IMR-90 (cell line): ENCODE results near the gene NEO1. TPM values are rescaled to one million over a fixed set of nuclear protein-coding genes. Genes with fewer than 3 reads are reported as not detected.

ENCODE experiments used
- ATAC-seq: fragments of 200-7000 bp; cut with Tn5 transposase; 2 replicates; pipeline ENCODE4 v1.9.1; 2020; ENCODE audit warnings: low read depth, mild to moderate bottlenecking, moderate library complexity
- BruUV-seq: library from RNA; stranded (reverse); fragments of 400-500 nt; replicated peaks from 2 replicates; lab custom pipeline; 2021; lab: Mats Ljungman, UMichigan
- CTCF ChIA-PET: fragments of 300-600 bp; formaldehyde crosslinking; extraction: SDS; loops from one replicate; lab custom pipeline; 2021; ENCODE audit warnings: antibody characterized with exemption; lab: Yijun Ruan, JAX
- POLR2A ChIA-PET: fragments of 300-600 bp; sonication (Branson Sonifier 250); formaldehyde crosslinking; loops from one replicate; lab custom pipeline; 2022; ENCODE audit warnings: antibody characterized with exemption; ENCODE audit not compliant: unreplicated experiment; lab: Charles Lee
- DNase-seq: peaks from one replicate; pipeline ENCODE4 v3.0.0; 2013
- H2AFZ ChIP-seq: replicated peaks from 2 replicates; pipeline ENCODE3; 2013; ENCODE audit warnings: low read length, mild to moderate bottlenecking; ENCODE audit not compliant: poor library complexity
- H2AK5ac ChIP-seq: 2 replicates; pipeline ENCODE4 v1.6.1; 2013; ENCODE audit warnings: low read depth, low read length, inconsistent platforms
- H2AK9ac ChIP-seq: replicated peaks from 2 replicates; pipeline ENCODE3; 2013; ENCODE audit warnings: mild to moderate bottlenecking, low read depth, low read length, moderate library complexity; ENCODE audit not compliant: poor library complexity
- H2BK120ac ChIP-seq: 2 replicates; pipeline ENCODE4 v1.6.1; 2013; ENCODE audit warnings: low read depth, low read length, inconsistent platforms
- H2BK15ac ChIP-seq: 3 replicates; pipeline ENCODE4 v1.6.1; 2013; ENCODE audit warnings: low read depth, low read length, inconsistent platforms
- H2BK20ac ChIP-seq: 2 replicates; pipeline ENCODE4 v1.6.1; 2013; ENCODE audit warnings: low read depth, mild to moderate bottlenecking, inconsistent platforms, low read length, moderate library complexity
- H2BK5ac ChIP-seq: 2 replicates; pipeline ENCODE4 v1.6.1; 2013; ENCODE audit warnings: mild to moderate bottlenecking, low read depth, low read length, inconsistent platforms; ENCODE audit not compliant: poor library complexity, severe bottlenecking
- H3K14ac ChIP-seq: replicated peaks from 2 replicates; pipeline ENCODE4 v1.6.1; 2013; ENCODE audit warnings: low read depth, low read length, inconsistent platforms
- H3K18ac ChIP-seq: 2 replicates; pipeline ENCODE4 v1.6.1; 2013; ENCODE audit warnings: low read depth, low read length, control low read depth
- H3K23ac ChIP-seq: 2 replicates; pipeline ENCODE4 v1.6.1; 2013; ENCODE audit warnings: low read depth, low read length, inconsistent platforms
- H3K27ac ChIP-seq: 2 replicates; pipeline ENCODE4 v1.5.1; 2013; ENCODE audit warnings: mild to moderate bottlenecking, control low read depth, low read length; ENCODE audit not compliant: insufficient read depth
- H3K27me3 ChIP-seq: 2 replicates; pipeline ENCODE4 v1.6.1; 2013; ENCODE audit warnings: low read length; ENCODE audit not compliant: control insufficient read depth, insufficient read depth
- H3K36me3 ChIP-seq: 2 replicates; pipeline ENCODE4 v1.6.1; 2013; ENCODE audit warnings: low read length, mixed read lengths; ENCODE audit not compliant: control insufficient read depth, insufficient read depth
- H3K4ac ChIP-seq: 2 replicates; pipeline ENCODE4 v1.6.1; 2013; ENCODE audit warnings: low read depth, low read length, inconsistent platforms
- H3K4me1 ChIP-seq: 2 replicates; pipeline ENCODE4 v1.6.1; 2013; ENCODE audit warnings: low read length, mixed read lengths; ENCODE audit not compliant: control insufficient read depth, insufficient read depth
- H3K4me2 ChIP-seq: 2 replicates; pipeline ENCODE4 v1.6.1; 2013; ENCODE audit warnings: low read depth, mild to moderate bottlenecking, control low read depth, low read length, moderate library complexity
- H3K4me3 ChIP-seq: 2 replicates; pipeline ENCODE4 v1.5.1; 2013; ENCODE audit warnings: low read depth, mild to moderate bottlenecking, control low read depth, low read length, moderate library complexity; ENCODE audit not compliant: insufficient read depth
- H3K56ac ChIP-seq: 2 replicates; pipeline ENCODE4 v1.6.1; 2013; ENCODE audit warnings: low read length, inconsistent platforms; ENCODE audit not compliant: insufficient read depth; ENCODE audit errors: extremely low read depth
- H3K79me1 ChIP-seq, 2 experiments: 2 replicates each; pipeline ENCODE4 v1.6.1; 2013; ENCODE audit warnings: low read length in 2 of 2, inconsistent platforms in 1 of 2, low read depth in 1 of 2
- H3K9ac ChIP-seq: 2 replicates; pipeline ENCODE4 v1.6.1; 2013; ENCODE audit warnings: low read depth, low read length, control low read depth
- H3K9me1 ChIP-seq: 2 replicates; pipeline ENCODE4 v1.6.1; 2013; ENCODE audit warnings: low read length, inconsistent platforms; ENCODE audit not compliant: insufficient read depth
- H3K9me3 ChIP-seq: 2 replicates; pipeline ENCODE4 v1.6.1; 2013; ENCODE audit warnings: low read length; ENCODE audit not compliant: control insufficient read depth, insufficient read depth
- H4K20me1 ChIP-seq: 2 replicates; pipeline ENCODE4 v1.6.1; 2013; ENCODE audit warnings: low read length, inconsistent platforms; ENCODE audit not compliant: insufficient read depth
- H4K5ac ChIP-seq: 2 replicates; pipeline ENCODE4 v1.6.1; 2013; ENCODE audit warnings: mild to moderate bottlenecking, low read depth, low read length, control low read depth
- H4K8ac ChIP-seq, 2 experiments: 2 replicates each; pipeline ENCODE4 v1.6.1; 2013; ENCODE audit warnings: low read depth in 2 of 2, low read length in 2 of 2, control low read depth in 1 of 2, inconsistent platforms in 1 of 2
- H4K91ac ChIP-seq: 2 replicates; pipeline ENCODE4 v1.6.1; 2013; ENCODE audit warnings: low read depth, low read length, inconsistent platforms; ENCODE audit not compliant: insufficient read depth
- BHLHE40 ChIP-seq: fragments of 150-350 bp; IDR thresholded peaks from 2 replicates; pipeline ENCODE4 v1.6.1; 2016; ENCODE audit warnings: mild to moderate bottlenecking, low read depth, low read length
- CEBPB ChIP-seq: IDR thresholded peaks from 2 replicates; pipeline ENCODE4 v1.6.1; 2012; ENCODE audit warnings: low read depth, low read length, improper control_type of control experiment
- CHD1 ChIP-seq: IDR thresholded peaks from 2 replicates; pipeline ENCODE4 v1.6.1; 2012; ENCODE audit warnings: low read depth, low read length, improper control_type of control experiment
- FOS ChIP-seq: fragments of 150-350 bp; IDR thresholded peaks from 2 replicates; pipeline ENCODE4 v1.6.1; 2016; ENCODE audit warnings: low read depth, low read length
- MAFK ChIP-seq: IDR thresholded peaks from 2 replicates; pipeline ENCODE4 v1.6.1; 2012; ENCODE audit warnings: low read depth, low read length, improper control_type of control experiment
- MAZ ChIP-seq: IDR thresholded peaks from 2 replicates; pipeline ENCODE4 v1.6.1; 2012; ENCODE audit warnings: low read depth, mild to moderate bottlenecking, low read length, improper control_type of control experiment, moderate library complexity, borderline replicate concordance
- MXI1 ChIP-seq: IDR thresholded peaks from 2 replicates; pipeline ENCODE4 v1.6.1; 2012; ENCODE audit warnings: low read depth, mild to moderate bottlenecking, low read length, moderate library complexity, borderline replicate concordance
- NFE2L2 ChIP-seq: fragments of 150-350 bp; IDR thresholded peaks from 2 replicates; pipeline ENCODE4 v1.6.1; 2016; ENCODE audit warnings: low read depth, mild to moderate bottlenecking, low read length
- POLR2A ChIP-seq: IDR thresholded peaks from 2 replicates; pipeline ENCODE4 v1.6.1; 2012; ENCODE audit warnings: mild to moderate bottlenecking, low read depth, low read length
- RAD21 ChIP-seq: IDR thresholded peaks from 2 replicates; pipeline ENCODE4 v1.6.1; 2012; ENCODE audit warnings: low read length, improper control_type of control experiment
- RCOR1 ChIP-seq: IDR thresholded peaks from 2 replicates; pipeline ENCODE4 v1.6.1; 2012; ENCODE audit warnings: mild to moderate bottlenecking, low read length, improper control_type of control experiment; ENCODE audit not compliant: insufficient replicate concordance
- RFX5 ChIP-seq: IDR thresholded peaks from 2 replicates; pipeline ENCODE4 v1.8.0; 2012; ENCODE audit warnings: low read depth, mild to moderate bottlenecking, low read length, moderate library complexity
- SMC3 ChIP-seq: fragments of 150-350 bp; IDR thresholded peaks from 2 replicates; pipeline ENCODE4 v1.6.1; 2016; ENCODE audit warnings: low read depth, mild to moderate bottlenecking, antibody characterized with exemption, low read length, moderate library complexity
- WGBS, 2 experiments: methylation state at CpG; one replicate each; pipeline versions ENCODE4 v1.1.5 to v1.1.7; 2013; ENCODE audit warnings: missing lambda C conversion rate in 2 of 2; ENCODE audit not compliant: insufficient read length in 1 of 2; ENCODE audit errors: extremely low coverage in 2 of 2; 5-methylcytosine and 5-hydroxymethylcytosine counted together
- dilution Hi-C: fragments of 300-500 bp; cut with HindIII; formaldehyde crosslinking; loops from one replicate; pipeline ENCODE4 v1.14.3; 2018; ENCODE audit warnings: low sequenced_read_pairs; ENCODE audit not compliant: unreplicated experiment
- in situ Hi-C: fragments of 300-500 bp; cut with MboI; formaldehyde crosslinking; loops from 3 replicates; pipeline ENCODE4 v1.14.3; 2019; ENCODE audit warnings: low sequenced_read_pairs, inconsistent platforms, mixed read lengths
- intact Hi-C: fragments of 100-400 bp; cut with micrococcal nuclease; formaldehyde crosslinking; loops from 2 replicates; pipeline ENCODE4 v1.10.0; 2022
- polyA plus RNA-seq, 3 experiments: library from polyadenylated mRNA; depleted of rRNA; stranded (reverse); fragments of >200 nt; gene quantifications; 2 replicates each; pipeline ENCODE4 v1.2.3, GENCODE V29; 2012; ENCODE audit warnings: low replicate concordance in 1 of 3
- total RNA-seq: library from RNA; depleted of rRNA; stranded (reverse); fragments of >200 nt; gene quantifications from 2 replicates; pipeline ENCODE4 v1.2.3, GENCODE V29; 2012
- TF ChIP-seq, protein P1 (sequence below): fragments of 150-350 bp; IDR thresholded peaks from 2 replicates; pipeline ENCODE4 v1.6.1; 2016; ENCODE audit warnings: low read depth, mild to moderate bottlenecking, low read length, moderate library complexity, borderline replicate concordance
- TF ChIP-seq, protein P2 (sequence below): fragments of 150-350 bp; IDR thresholded peaks from 2 replicates; pipeline ENCODE4 v1.6.1; 2017; ENCODE audit warnings: mild to moderate bottlenecking, antibody characterized with exemption, low read length, low read depth
- TF ChIP-seq, protein P3 (sequence below): conservative IDR thresholded peaks from 2 replicates; pipeline ENCODE4 v1.5.1; 2012; ENCODE audit warnings: mild to moderate bottlenecking, low read depth, low read length, improper control_type of control experiment

Gene NEO1
- total and polyA plus RNA-seq, 2 of the 4 experiments (the other 2 are of a cell fraction), result 16.3 to 18.5 TPM

DNA sequence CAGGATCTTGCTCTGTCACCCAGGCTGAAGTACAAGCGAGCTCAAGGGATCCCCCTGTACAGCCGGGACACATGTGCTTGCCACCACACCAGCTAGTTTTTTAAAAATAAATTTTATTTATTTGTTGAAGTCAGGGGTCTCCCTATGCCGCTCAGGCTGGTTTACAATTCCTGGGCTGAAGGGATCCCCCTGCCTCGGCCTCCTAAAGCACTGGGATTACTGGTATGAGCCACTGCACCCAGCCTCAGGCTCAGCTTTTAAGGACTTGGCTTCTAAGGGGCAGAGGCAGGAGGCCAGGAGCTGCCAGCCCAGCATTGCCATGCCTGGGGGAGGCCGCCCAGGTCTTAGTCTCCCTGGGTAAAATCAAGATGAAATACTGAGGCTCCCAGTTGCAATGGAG is 279.2 kb downstream of the NEO1 start:
- BruUV-seq, result no TSS peak
- in situ Hi-C loops (no loop called here), dilution Hi-C loops (no loop called here), intact Hi-C loops (no loop called here)
- Histone ChIP-seq H2BK20ac (no peak overlapping the region), H3K23ac (no peak overlapping the region), H3K9me3 (no peaks in the 10 kb centered on the region), H2AFZ (no peak overlapping the region), H3K36me3 (no peaks in the 10 kb centered on the region), H3K27me3 (peaks cover 38% of the 10 kb centered on the region), H2BK15ac (no peak overlapping the region), H2AK9ac (no peak overlapping the region), H4K5ac (no peak overlapping the region), H2BK120ac (no peak overlapping the region), H3K9ac (no peak overlapping the region), H3K9me1 (no peaks in the 10 kb centered on the region; the same call in 1 of the 2 replicates), H3K4me1 (no peaks in the 10 kb centered on the region), H3K4ac (no peak overlapping the region), H4K20me1 (no peaks in the 10 kb centered on the region), H3K27ac (no peak overlapping the region), H3K18ac (no peak overlapping the region), H3K4me2 (no peak overlapping the region), H2AK5ac (no peak overlapping the region), H4K91ac (no peak overlapping the region), H3K56ac (no peak overlapping the region), H4K8ac (no peak overlapping the region), H3K4me3 (no peak overlapping the region), H2BK5ac (no peak overlapping the region), H3K14ac (no peak overlapping the region), H3K79me1 (no peaks in the 10 kb centered on the region)
- ATAC-seq (no peak), DNase-seq (no peak)
- POLR2A ChIA-PET, result no interaction called here
- TF ChIP-seq, protein P1, sequence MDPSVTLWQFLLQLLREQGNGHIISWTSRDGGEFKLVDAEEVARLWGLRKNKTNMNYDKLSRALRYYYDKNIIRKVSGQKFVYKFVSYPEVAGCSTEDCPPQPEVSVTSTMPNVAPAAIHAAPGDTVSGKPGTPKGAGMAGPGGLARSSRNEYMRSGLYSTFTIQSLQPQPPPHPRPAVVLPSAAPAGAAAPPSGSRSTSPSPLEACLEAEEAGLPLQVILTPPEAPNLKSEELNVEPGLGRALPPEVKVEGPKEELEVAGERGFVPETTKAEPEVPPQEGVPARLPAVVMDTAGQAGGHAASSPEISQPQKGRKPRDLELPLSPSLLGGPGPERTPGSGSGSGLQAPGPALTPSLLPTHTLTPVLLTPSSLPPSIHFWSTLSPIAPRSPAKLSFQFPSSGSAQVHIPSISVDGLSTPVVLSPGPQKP, result no peak
- no peak for TF ChIP-seq FOS
- TF ChIP-seq, protein P2, sequence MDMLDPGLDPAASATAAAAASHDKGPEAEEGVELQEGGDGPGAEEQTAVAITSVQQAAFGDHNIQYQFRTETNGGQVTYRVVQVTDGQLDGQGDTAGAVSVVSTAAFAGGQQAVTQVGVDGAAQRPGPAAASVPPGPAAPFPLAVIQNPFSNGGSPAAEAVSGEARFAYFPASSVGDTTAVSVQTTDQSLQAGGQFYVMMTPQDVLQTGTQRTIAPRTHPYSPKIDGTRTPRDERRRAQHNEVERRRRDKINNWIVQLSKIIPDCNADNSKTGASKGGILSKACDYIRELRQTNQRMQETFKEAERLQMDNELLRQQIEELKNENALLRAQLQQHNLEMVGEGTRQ, result no peak
- no peak for TF ChIP-seq RFX5
- no peak for TF ChIP-seq POLR2A
- no peak for TF ChIP-seq NFE2L2
- TF ChIP-seq CEBPB, result no peak
- TF ChIP-seq BHLHE40, result no peak
- no peak for TF ChIP-seq CHD1
- no peak for TF ChIP-seq RCOR1
- TF ChIP-seq MXI1, result no peak
- no peak for TF ChIP-seq RAD21
- TF ChIP-seq SMC3, result no peak
- TF ChIP-seq, protein P3, sequence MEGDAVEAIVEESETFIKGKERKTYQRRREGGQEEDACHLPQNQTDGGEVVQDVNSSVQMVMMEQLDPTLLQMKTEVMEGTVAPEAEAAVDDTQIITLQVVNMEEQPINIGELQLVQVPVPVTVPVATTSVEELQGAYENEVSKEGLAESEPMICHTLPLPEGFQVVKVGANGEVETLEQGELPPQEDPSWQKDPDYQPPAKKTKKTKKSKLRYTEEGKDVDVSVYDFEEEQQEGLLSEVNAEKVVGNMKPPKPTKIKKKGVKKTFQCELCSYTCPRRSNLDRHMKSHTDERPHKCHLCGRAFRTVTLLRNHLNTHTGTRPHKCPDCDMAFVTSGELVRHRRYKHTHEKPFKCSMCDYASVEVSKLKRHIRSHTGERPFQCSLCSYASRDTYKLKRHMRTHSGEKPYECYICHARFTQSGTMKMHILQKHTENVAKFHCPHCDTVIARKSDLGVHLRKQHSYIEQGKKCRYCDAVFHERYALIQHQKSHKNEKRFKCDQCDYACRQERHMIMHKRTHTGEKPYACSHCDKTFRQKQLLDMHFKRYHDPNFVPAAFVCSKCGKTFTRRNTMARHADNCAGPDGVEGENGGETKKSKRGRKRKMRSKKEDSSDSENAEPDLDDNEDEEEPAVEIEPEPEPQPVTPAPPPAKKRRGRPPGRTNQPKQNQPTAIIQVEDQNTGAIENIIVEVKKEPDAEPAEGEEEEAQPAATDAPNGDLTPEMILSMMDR, result no peak
- no peak for TF ChIP-seq MAFK
- no peak for TF ChIP-seq MAZ
- CTCF ChIA-PET, result no interaction called here
- no CpG with 5 or more reads among the region's 5 CpGs for WGBS, 2 experiments
